Brain microvascular endothelial cell (primary cell): ENCODE measurements around the gene UTF1.

ENCODE experiments used
- DNase-seq: peaks from one replicate; pipeline ENCODE4 v3.0.0-alpha.2; 2020
- H3K27ac ChIP-seq: fragments of 250-450 bp; sonication (Bioruptor Pico); 2 replicates; pipeline ENCODE4 v1.5.1; 2020; ENCODE audit warnings: mild to moderate bottlenecking, moderate library complexity
- H3K27me3 ChIP-seq: fragments of 250-450 bp; sonication (Bioruptor Pico); replicated peaks from 2 replicates; pipeline ENCODE4 v1.5.1; 2020; ENCODE audit warnings: mild to moderate bottlenecking
- H3K36me3 ChIP-seq: fragments of 250-450 bp; sonication (Bioruptor Pico); replicated peaks from 2 replicates; pipeline ENCODE4 v1.5.1; 2020; ENCODE audit warnings: mild to moderate bottlenecking
- H3K4me3 ChIP-seq: 2 replicates; pipeline ENCODE4 v1.5.1; 2011; ENCODE audit warnings: low read depth, mild to moderate bottlenecking, control low read depth, low read length, moderate library complexity
- CTCF ChIP-seq: IDR thresholded peaks from 2 replicates; pipeline ENCODE4 v1.5.1; 2011; ENCODE audit warnings: low read depth, mild to moderate bottlenecking, moderate library complexity, low read length, control low read depth, inconsistent platforms; ENCODE audit errors: missing control alignments
- in situ Hi-C: cut with HindIII; loops from 2 replicates; pipeline ENCODE4 v1.10.0; 2017; ENCODE audit warnings: low sequenced_read_pairs, low pct_ligation_motif_present

Gene UTF1

GRCh38 chr10:133277993-133278576 lies 48.1 kb downstream of the UTF1 start:
- in situ Hi-C loops, result no loop called here
- Histone ChIP-seq H3K27ac (no peak overlapping the region), H3K27me3 (peaks cover 2% of the 10 kb centered on the region), H3K4me3 (no peak overlapping the region), H3K36me3 (peaks cover 19% of the 10 kb centered on the region)
- no peak for DNase-seq
- TF ChIP-seq CTCF, result no peak

GRCh38 chr10:133278577-133279265 lies 48.7 kb downstream of the UTF1 start:
- Histone ChIP-seq H3K27me3 (peaks cover 2% of the 10 kb centered on the region), H3K27ac (peak overlapping the region; percentile 29), H3K4me3 (no peak overlapping the region), H3K36me3 (peaks cover 24% of the 10 kb centered on the region)
- TF ChIP-seq CTCF, result no peak
- in situ Hi-C loops, result no loop called here
- DNase-seq, result peak; percentile 42

- peaks cover 2% of the 10 kb centered on the region for H3K27me3 ChIP-seq
- no peak for TF ChIP-seq CTCF
- no peak for DNase-seq
- no peak overlapping the region for H3K27ac ChIP-seq
- in situ Hi-C loops, result no loop called here
- H3K36me3 ChIP-seq, result peaks cover 31% of the 10 kb centered on the region
- no peak overlapping the region for H3K4me3 ChIP-seq
Observed at GRCh38 chr10:133279326-133280226, 49.6 kb downstream of the UTF1 start.

- H3K4me3 ChIP-seq, result no peak overlapping the region
Observed at GRCh38 chr10:133280391-133281059, 50.5 kb downstream of the UTF1 start.

More at GRCh38 chr10:133280391-133281059, 50.5 kb downstream of the UTF1 start:
- TF ChIP-seq CTCF, result no peak
- Histone ChIP-seq H3K36me3 (peaks cover 39% of the 10 kb centered on the region), H3K27ac (no peak overlapping the region), H3K27me3 (peaks cover 2% of the 10 kb centered on the region)
- no peak for DNase-seq
- in situ Hi-C loops, result no loop called here
